ENCODE results near the gene USP35.

The USP35 gene

DNA sequence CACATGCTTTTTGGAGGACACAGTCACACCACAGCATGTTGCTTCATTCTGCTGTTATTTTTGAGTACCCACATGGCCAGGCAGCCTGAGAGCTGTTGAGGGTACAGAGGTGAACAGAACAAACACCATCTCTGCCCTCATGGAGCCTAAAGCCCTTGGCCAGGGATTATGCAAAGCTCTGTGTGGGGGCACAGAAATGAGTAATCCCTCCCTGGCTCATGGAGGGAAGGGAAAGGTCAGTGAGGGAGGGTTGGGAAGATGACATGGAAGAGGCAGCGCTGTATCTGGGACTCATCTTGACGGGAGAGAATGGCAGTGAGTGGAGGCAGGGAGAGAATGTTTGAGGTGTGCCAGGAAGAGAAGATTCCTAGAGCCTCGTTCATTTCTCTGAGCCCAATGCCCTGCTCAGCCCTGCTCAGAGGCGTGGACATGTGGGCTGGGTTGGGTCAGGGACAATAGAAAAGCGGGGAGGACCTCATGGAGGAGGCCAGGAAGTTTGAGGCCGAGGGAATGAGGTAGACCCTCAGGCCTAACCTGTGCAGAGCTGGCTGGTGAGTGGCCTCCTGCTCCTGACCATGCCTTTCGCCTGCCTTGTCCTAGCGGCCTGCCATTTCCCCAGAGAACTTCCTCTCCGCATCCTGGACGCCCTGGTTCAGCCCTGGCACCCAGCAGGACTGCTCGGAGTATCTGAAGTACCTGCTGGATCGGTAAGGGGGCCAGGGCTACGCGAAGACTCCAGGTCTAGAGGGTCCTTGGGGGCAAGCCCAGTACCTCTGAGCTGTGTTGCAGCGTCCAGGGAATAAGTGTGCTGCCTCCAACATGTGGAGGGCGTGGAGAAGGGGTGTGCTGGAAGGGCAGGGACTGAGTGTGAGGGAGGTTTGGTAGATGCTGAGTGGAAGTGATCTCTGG, 19.8 kb downstream of the USP35 start:
- H3K4me3 ChIP-seq (ENCODE audit: low read depth, low read length): no peak overlapping the region
- DNase-seq (ENCODE audit: low read depth): no peak
- TF ChIP-seq, protein P1, sequence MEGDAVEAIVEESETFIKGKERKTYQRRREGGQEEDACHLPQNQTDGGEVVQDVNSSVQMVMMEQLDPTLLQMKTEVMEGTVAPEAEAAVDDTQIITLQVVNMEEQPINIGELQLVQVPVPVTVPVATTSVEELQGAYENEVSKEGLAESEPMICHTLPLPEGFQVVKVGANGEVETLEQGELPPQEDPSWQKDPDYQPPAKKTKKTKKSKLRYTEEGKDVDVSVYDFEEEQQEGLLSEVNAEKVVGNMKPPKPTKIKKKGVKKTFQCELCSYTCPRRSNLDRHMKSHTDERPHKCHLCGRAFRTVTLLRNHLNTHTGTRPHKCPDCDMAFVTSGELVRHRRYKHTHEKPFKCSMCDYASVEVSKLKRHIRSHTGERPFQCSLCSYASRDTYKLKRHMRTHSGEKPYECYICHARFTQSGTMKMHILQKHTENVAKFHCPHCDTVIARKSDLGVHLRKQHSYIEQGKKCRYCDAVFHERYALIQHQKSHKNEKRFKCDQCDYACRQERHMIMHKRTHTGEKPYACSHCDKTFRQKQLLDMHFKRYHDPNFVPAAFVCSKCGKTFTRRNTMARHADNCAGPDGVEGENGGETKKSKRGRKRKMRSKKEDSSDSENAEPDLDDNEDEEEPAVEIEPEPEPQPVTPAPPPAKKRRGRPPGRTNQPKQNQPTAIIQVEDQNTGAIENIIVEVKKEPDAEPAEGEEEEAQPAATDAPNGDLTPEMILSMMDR (IDR thresholded peaks at IDR 0.05; ENCODE audit: control insufficient read depth, extremely low read depth, insufficient read depth): no peak

DNA sequence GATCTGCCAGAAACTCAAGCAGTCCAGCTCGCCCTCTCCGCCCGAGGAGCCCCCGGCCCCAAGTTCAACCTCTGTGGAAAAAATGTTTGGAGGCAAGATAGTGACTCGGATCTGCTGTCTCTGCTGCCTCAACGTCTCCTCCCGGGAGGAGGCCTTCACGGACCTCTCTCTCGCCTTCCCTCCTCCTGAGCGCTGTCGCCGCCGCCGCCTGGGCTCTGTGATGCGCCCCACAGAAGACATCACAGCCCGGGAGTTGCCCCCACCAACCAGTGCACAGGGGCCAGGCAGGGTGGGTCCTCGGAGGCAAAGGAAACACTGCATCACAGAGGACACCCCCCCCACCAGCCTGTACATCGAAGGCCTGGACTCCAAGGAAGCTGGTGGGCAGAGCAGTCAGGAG, 20.8 kb downstream of the USP35 start:
- DNase-seq (ENCODE audit: low read depth): no peak
- TF ChIP-seq, protein P1 (IDR thresholded peaks at IDR 0.05; ENCODE audit: control insufficient read depth, extremely low read depth, insufficient read depth): no peak
- H3K4me3 ChIP-seq (ENCODE audit: low read depth, low read length): no peak overlapping the region

DNA sequence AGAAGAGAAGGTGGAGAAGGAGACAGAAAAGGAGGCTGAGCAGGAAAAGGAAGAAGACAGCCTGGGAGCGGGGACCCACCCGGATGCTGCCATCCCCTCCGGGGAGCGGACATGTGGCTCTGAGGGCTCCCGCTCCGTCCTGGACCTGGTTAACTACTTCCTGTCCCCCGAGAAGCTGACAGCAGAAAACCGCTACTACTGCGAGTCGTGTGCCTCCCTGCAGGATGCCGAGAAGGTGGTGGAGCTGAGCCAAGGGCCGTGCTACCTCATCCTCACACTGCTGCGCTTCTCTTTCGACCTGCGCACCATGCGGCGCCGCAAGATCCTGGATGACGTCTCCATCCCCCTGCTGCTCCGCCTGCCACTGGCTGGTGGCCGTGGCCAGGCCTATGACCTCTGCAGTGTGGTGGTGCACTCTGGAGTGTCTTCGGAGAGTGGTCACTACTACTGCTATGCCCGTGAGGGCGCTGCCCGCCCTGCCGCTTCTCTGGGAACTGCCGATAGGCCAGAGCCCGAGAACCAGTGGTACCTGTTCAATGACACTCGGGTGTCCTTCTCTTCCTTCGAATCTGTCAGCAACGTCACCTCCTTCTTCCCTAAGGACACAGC, 21.4 kb downstream of the USP35 start:
- TF ChIP-seq, protein P1 (IDR thresholded peaks at IDR 0.05; ENCODE audit: control insufficient read depth, extremely low read depth, insufficient read depth): no peak
- H3K4me3 ChIP-seq (ENCODE audit: low read depth, low read length): no peak overlapping the region

DNA sequence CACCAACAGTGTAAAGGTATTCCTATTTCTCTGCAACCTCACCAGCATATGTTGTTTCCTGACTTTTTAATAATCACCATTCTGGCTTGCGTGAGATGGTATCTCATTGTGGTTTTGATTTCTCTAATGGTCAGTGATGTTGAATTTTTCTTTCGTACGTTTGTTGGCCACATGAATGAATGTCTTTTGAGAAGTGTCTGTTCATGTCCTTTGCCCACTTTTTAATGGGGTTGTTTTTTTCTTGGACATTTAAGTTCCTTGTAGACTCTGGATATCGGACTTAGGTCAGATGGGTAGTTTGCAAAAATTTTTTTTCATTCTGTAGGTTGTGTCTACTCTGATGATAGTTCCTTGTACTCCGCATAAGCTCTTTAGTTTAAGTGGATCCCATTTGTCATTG, 22.8 kb downstream of the USP35 start:
- TF ChIP-seq, protein P1 (IDR thresholded peaks at IDR 0.05; ENCODE audit: control insufficient read depth, extremely low read depth, insufficient read depth): no peak
- no peak for DNase-seq (ENCODE audit: low read depth)

More for the DNA sequence above, 21.4 kb downstream of the USP35 start:
- no peak for DNase-seq (ENCODE audit: low read depth)

DNA sequence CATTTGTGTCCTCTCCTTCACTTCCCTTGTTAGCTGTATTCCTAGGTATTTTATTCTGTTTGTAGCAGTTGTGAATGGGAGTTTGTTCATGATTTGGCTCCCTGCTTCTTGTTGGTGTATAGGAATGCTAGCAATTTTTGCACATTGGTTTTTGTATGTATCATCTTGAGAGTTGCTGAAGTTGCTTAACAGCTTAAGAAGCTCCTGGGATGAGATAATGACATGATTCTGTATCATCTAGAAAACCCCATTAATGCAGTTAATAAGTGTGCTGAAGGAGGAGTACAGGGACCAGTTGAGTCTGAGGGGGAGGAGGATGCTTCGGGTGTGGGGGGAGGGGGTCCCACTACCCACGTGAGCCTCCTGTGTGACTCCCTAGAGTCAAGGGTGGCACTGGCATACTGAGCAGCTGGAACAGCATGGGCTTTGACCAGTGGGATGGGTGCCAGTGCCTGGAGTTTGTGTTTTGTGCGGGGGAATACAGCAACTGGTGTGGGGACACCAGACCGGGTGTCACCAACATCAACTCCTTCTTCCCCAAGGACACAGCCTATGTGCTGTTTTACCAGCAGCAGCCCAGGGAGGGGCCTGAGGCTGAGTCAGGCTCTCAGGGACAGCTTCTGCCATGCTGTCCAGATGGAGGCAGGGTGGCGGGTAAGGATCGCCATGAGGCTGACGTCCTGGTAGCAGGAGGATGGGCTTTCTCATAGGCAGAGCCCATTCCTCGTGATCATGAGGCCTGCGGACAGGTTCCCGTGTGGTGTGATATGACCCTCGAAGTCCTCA, 24.1 kb downstream of the USP35 start:
- H3K4me3 ChIP-seq (ENCODE audit: low read depth, low read length): no peak overlapping the region
- TF ChIP-seq, protein P1 (IDR thresholded peaks at IDR 0.05; ENCODE audit: control insufficient read depth, extremely low read depth, insufficient read depth): no peak
- DNase-seq (ENCODE audit: low read depth): no peak

More for the DNA sequence above, 22.8 kb downstream of the USP35 start:
- no peak overlapping the region for H3K4me3 ChIP-seq (ENCODE audit: low read depth, low read length)

DNA sequence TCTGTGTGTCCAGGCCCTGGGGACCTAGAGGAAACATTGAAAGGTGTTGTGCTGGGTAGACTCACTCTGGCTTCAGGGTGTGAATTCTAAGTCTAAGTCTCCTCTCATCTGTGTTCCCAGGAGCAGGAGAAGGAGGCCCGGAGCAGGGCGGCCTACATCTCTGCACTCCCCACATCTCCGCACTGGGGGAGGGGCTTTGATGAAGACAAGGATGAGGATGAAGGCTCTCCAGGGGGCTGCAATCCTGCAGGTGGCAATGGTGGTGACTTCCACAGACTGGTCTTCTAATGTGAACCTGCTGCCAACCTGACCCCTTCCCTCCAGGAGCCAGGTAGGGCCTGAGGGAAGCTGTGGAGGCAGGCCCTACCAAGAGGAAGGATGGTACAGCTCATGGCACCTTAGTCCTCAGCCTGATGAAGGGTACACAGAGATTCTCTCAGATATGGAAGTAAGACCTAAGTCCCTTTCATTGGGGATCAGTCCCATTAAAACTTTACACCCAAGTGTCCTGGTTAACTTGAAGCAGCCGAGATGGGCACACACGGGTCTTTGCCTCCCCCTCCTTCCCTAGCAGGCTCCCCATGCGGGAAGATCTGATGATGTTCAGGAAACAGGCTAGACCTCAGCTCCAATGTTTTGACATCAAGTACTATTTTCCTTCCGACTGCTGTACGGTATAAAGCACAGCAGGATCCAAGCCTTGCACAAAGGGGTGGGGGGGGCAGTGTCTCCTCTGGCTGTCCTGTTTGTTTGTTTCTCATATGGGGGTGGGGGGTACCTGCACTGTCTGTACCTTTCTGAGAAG, 25.0 kb downstream of the USP35 start:
- TF ChIP-seq, protein P1 (IDR thresholded peaks at IDR 0.05; ENCODE audit: control insufficient read depth, extremely low read depth, insufficient read depth): no peak
- no peak overlapping the region for H3K4me3 ChIP-seq (ENCODE audit: low read depth, low read length)
- no peak for DNase-seq (ENCODE audit: low read depth)
